GM21381 (cell line): Measurements from ENCODE around the gene FBP2.
"Not testable (repeated sequence)": the region's sequence is repeated elsewhere in the genome, so short reads cannot be mapped to it uniquely, and the experiment has no call there.

Experiments used
- ATAC-seq: cut with Tn5 transposase; IDR thresholded peaks from one replicate; pipeline ENCODE4 v1.9.1; 2021; ENCODE audit warnings: mild to moderate bottlenecking, moderate library complexity; ENCODE audit not compliant: unreplicated experiment

Gene FBP2

GRCh38 chr9:94564279-94564678 is 29.3 kb downstream of the FBP2 start:
- ATAC-seq, result not testable (repeated sequence)

GRCh38 chr9:94563548-94563947 is 30.1 kb downstream of the FBP2 start:
- ATAC-seq, result no peak

DNA sequence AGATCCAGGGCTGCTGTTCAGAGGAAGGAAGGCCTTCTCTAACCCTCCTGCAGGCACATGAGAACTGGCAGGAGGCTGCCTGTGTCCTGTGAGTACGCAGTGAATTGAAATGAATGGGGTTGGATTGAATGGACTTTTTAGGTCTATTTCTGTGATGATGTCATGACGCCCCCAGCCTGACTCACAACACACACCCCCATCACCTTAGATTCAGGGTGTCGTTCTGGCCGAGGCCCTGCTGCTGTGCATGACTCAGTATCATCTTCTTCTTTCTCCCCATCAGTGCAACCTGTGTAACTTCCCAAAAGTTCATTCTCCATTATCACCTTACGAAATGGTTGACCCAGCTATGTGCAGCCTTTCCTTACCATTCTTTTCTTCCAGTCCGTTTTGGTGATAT is 33.4 kb downstream of the FBP2 start:
- ATAC-seq, result no peak

GRCh38 chr9:94557376-94557775 is 36.2 kb downstream of the FBP2 start:
- ATAC-seq, result no peak

- ATAC-seq, result peak; percentile 64
These were observed 38.9 kb downstream of the FBP2 start, which contains the start of gene PCAT7 for GRCh38 chr9:94554439-94555331. TSS of gene PCAT7 (plus strand) at chr9:94555083.

DNA sequence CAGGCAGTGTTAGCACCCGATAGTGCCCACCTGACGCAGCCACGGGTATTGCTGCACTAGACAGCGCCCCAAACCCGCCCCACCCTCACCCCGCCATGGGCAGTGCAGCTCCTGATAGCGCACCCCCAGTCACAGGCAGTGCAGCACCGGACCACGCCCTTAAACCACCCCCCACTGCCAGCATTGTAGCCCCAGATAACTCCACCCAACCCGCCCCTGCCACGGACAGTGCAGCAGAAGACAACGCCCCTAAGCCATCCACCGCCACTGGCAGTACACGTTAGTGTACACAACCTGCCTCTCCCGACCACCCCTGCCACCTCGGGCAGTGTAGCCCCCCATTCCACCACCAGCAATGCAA is 39.6 kb downstream of the FBP2 start:
- no peak for ATAC-seq

GRCh38 chr9:94553029-94553938 is 40.3 kb downstream of the FBP2 start:
- ATAC-seq, result no peak

- no peak for ATAC-seq
These were observed 47.7 kb downstream of the FBP2 start for GRCh38 chr9:94545940-94546339.

DNA sequence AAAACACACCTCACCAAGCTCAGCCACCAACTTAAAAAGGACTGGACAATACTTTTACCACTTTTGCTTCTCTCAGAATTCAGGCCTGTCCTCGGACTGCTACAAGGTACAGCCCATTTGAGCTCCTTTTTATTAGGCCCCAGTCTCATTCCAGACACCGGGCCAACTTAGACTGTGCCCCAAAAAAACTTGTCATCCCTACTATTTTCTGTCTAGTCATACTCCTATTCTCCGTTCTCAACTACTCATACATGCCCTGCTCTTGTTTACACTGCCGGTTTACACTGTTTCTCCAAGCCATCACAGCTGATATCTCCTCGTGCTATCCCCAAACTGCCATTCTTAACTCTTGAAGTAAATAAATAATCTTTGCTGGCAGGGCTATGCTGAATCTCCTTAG is 49.3 kb downstream of the FBP2 start:
- ATAC-seq, result not testable (repeated sequence)

DNA sequence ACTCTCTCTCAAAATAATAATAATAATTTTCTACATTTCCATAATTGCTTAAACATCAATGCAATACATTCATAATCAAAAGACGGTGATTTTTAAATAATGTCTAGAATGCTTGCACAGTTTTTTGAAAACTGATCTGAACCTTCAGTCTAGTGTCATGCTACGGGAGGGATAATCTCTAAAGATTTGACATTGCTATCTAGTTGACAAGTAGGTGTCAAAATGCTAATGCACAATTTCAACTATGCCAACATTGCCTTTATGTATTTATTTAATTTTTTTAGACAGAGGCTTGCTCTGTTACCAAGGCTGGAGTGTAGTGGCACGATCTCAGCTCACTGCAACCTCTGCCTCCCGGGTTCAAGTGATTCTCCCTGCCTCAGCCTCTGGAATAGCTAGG is 54.7 kb downstream of the FBP2 start:
- ATAC-seq, result no peak

- ATAC-seq, result no peak
These were observed 58.7 kb downstream of the FBP2 start for GRCh38 chr9:94534901-94535300.

GRCh38 chr9:94533601-94534000 is 60.0 kb downstream of the FBP2 start:
- ATAC-seq, result no peak

DNA sequence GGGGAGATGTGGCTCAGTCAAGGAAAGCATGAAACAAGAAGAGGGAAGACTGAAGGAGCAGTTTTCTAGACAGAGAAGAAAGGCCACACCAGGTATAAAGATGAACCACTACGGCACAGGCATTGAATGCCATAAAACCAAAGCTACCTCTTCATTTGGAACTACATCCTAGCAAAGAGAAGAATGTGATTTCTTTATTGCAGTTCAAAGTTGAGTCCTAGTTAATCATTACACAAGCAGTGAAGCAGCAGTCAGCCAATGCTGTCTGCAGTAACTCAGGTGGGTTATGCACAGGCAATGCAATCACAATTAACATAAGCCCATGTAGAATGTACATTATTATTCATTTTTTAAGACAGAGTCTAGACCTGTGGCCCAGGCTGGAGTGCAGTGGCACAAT is 60.5 kb downstream of the FBP2 start:
- ATAC-seq, result no peak

DNA sequence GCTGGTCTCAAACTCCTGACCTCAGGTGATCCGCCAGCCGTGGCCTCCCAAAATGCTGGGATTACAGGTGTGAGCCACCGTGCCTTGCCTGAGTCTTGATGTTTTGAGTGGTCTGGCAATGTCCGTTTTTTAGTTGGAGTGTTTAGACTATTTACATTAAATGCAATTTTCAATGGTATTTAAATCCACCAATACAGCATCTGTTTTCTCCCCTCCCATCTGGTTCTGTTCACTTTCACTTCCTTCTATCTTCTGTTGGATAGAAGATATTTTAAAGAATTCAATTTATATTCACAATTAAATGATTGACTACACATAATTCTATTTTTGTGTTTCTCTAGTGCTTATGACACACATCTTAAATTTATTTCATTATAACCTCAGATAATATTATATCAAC is 64.7 kb downstream of the FBP2 start:
- ATAC-seq, result no peak

- ATAC-seq, result no peak
These were observed 66.7 kb downstream of the FBP2 start for GRCh38 chr9:94526951-94527350.

GRCh38 chr9:94526271-94526670 is 67.4 kb downstream of the FBP2 start:
- no peak for ATAC-seq

- ATAC-seq, result no peak
These were observed 68.1 kb downstream of the FBP2 start for GRCh38 chr9:94525396-94526035.

- ATAC-seq, result no peak
These were observed 76.4 kb downstream of the FBP2 start for GRCh38 chr9:94517254-94517653.

DNA sequence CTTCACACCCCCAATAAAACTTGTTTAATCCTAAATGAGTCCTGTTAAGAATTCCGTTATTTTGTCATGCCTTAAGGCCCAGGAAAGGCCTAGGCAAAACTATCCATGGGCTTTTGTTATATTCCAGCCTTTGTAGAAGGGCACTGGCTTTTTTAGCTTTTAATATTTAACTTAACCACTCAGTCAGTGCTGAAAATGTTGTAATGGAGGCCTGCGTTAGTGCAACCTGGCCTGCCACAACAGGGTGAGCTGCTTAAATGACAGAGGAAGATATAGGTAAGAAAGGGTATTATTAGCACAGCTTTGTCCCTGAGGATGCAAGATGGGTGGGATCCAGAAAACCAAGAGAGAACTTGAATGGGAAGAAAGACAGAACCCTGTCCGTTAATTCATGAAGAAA is 78.9 kb downstream of the FBP2 start:
- no peak for ATAC-seq

DNA sequence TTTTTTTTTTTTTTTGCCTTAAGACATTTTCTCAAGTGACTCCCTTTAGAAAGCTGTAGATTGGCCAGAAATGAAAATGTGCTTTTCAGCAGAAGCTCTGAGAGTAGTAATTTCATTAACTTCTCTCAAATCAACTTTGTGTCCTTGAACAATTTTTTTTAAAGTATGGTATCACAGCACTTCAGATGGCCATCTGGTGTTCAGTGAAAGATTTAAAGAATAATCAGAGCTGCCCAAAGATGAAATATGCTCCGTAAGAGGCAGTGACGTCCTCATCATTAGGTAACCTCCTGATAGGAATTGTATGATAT is 81.7 kb downstream of the FBP2 start:
- ATAC-seq, result no peak

- ATAC-seq, result no peak
These were observed 82.3 kb downstream of the FBP2 start for GRCh38 chr9:94511134-94511954.
